Mesodermal cell (in vitro differentiated cells): Measurements from ENCODE around the gene CD72.
"Not testable (repeated sequence)": the region's sequence is repeated elsewhere in the genome, so short reads cannot be mapped to it uniquely, and the experiment has no call there.

Experiments
- H3K27ac ChIP-seq: 2 replicates; pipeline ENCODE4 v1.7.0; 2013; ENCODE audit warnings: mild to moderate bottlenecking, low read depth, low read length, moderate library complexity; ENCODE audit not compliant: severe bottlenecking
- H3K36me3 ChIP-seq: 2 replicates; pipeline ENCODE4 v1.7.1; 2013; ENCODE audit warnings: mild to moderate bottlenecking, low read length, moderate library complexity; ENCODE audit not compliant: control insufficient read depth, insufficient read depth
- H3K4me1 ChIP-seq: one replicate; pipeline ENCODE4 v1.7.1; 2013; ENCODE audit warnings: mild to moderate bottlenecking, low read length; ENCODE audit not compliant: insufficient read depth, control insufficient read depth, poor library complexity, severe bottlenecking
- H3K4me3 ChIP-seq: 2 replicates; pipeline ENCODE4 v1.7.0; 2013; ENCODE audit warnings: low read length, control low read depth, mild to moderate bottlenecking; ENCODE audit not compliant: insufficient read depth, poor library complexity, severe bottlenecking; ENCODE audit errors: extremely low read depth
- H3K9me3 ChIP-seq: 2 replicates; pipeline ENCODE4 v1.7.1; 2013; ENCODE audit warnings: mild to moderate bottlenecking, low read length, moderate library complexity; ENCODE audit not compliant: control insufficient read depth
- WGBS, 2 experiments: methylation state at CpG; one replicate each; pipeline ENCODE4 v1.1.5; 2013; ENCODE audit warnings: missing lambda C conversion rate in 2 of 2; ENCODE audit not compliant: insufficient coverage in 2 of 2; 5-methylcytosine and 5-hydroxymethylcytosine counted together

The CD72 gene

DNA sequence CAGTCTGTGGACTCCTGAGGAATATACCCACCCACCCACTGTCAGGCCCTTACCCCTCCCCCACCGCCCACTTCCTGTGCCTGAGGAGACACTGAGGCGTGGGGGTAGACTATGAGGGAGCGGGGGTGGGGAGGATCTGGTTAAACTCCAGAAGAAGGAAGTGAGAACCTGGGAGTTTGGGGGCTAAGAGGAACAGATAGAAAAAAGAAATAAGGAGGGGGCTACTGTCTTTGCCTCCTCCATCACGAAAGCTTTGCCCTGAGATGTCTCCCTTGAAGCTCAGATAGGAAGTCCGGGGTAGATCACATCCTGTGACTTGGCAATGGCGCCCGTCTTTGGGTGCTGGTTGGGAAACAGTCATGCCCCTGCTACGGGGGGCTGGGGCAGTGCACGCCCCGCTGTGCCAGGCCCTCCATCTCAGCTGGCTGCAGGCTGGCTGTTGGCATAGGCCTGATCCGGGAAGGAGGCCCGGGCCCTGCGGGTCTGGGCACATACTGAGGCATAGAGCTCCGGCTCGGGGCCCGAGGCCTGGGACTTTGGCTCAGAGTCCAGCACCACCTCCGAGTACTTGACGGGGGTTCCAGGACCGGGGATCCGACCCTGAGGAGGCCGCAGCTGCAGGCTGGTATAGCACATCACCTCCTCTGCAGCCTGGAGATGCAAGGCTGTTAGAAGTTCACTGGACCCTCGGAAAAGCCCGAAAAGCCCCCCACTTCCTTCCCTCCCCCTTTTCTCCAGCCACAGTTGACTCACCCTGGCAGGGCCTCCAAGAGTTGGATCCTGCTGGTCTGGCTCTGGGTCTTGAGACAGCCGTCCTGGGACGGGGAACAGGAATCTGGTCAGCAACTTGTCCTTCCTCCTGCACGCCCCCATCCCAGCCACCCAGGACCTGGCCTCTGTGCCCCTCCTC is 31.5 kb upstream of the CD72 start:
- H3K9me3 ChIP-seq = no peaks in the 10 kb centered on the region
- H3K4me1 ChIP-seq = peaks cover 17% of the 10 kb centered on the region
- no peak overlapping the region for H3K4me3 ChIP-seq
- WGBS, 2 experiments = 94 to 96% methylated on average over 24 of the region's 26 CpGs
- H3K36me3 ChIP-seq = no peaks in the 10 kb centered on the region
- H3K27ac ChIP-seq = no peak overlapping the region

GRCh38 chr9:35646533-35647265 is 28.5 kb upstream of the CD72 start:
- H3K9me3 ChIP-seq = no peaks in the 10 kb centered on the region
- 0 to 2% methylated on average over 36 to 47 of the region's 58 CpGs for WGBS, 2 experiments
- peak overlapping the region; percentile 66 for H3K27ac ChIP-seq
- peak overlapping the region; percentile 68 for H3K4me3 ChIP-seq
- no peaks in the 10 kb centered on the region for H3K36me3 ChIP-seq
- peaks cover 17% of the 10 kb centered on the region for H3K4me1 ChIP-seq

DNA sequence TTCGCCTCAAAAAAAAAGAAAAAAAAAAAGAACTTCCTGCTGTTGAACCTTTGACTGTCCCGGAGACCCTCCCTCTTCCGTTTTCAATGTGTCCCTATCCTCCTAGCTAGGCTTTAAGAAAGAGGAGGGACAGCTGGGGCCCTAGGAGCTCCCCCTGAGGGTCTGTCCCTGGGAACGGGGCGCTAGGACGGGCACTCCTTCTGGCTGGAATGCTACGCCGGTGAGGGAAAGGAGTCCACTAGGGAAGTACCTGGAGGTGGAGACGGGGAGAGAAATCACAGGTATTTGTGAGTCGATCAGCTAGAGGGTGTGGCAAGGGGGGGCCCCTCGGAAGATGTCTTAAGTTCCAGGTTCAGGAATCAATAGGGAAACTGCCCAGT is 27.9 kb upstream of the CD72 start:
- Histone ChIP-seq H3K4me1 (peaks cover 17% of the 10 kb centered on the region), H3K36me3 (no peaks in the 10 kb centered on the region), H3K4me3 (peak overlapping the region; percentile 68), H3K9me3 (no peaks in the 10 kb centered on the region), H3K27ac (peak overlapping the region; percentile 66)
- 3 to 10% methylated on average over 7 to 8 of the region's 11 CpGs for WGBS, 2 experiments

DNA sequence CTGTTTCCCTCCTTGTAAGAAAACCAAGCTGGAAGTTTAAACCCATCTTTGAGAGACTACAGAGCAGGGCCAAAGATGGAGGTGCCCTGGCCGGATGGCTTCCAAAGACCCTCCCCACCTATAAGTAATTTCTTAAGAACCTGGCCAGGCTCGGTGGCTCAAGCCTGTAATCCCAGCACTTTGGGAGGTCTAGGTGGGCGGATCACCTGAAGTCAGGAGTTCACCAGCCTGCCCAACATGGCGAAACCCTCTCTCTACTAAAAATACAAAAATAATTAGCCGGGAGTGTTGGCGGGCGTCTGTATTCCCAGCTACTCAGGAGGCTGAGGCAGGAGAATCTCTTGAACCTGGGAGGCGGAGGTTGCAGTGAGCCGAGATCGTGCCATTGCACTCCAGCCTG is 27.5 kb upstream of the CD72 start:
- H3K9me3 ChIP-seq, H3K36me3 ChIP-seq: not testable (repeated sequence)
- WGBS, 2 experiments = 52 to 76% methylated on average over 7 to 8 of the region's 10 CpGs
- H3K27ac ChIP-seq = peak overlapping the region; percentile 66
- H3K4me3 ChIP-seq = peak overlapping the region; percentile 68
- H3K4me1 ChIP-seq = peaks cover 17% of the 10 kb centered on the region

GRCh38 chr9:35643046-35643445 is 24.8 kb upstream of the CD72 start:
- Histone ChIP-seq H3K27ac (no peak overlapping the region), H3K4me3 (no peak overlapping the region), H3K36me3 (no peaks in the 10 kb centered on the region), H3K4me1 (no peaks in the 10 kb centered on the region), H3K9me3 (no peaks in the 10 kb centered on the region)
- 91 to 95% methylated on average over 8 to 12 of the region's 12 CpGs for WGBS, 2 experiments

- H3K4me1 ChIP-seq, H3K9me3 ChIP-seq, H3K27ac ChIP-seq, H3K36me3 ChIP-seq, H3K4me3 ChIP-seq: not testable (repeated sequence)
- no CpG with 5 or more reads among the region's 3 CpGs for WGBS, 2 experiments
Observed at GRCh38 chr9:35641478-35641877, 23.3 kb upstream of the CD72 start.

GRCh38 chr9:35640431-35640830 is 22.2 kb upstream of the CD72 start:
- H3K4me1 ChIP-seq, H3K9me3 ChIP-seq, H3K27ac ChIP-seq, H3K36me3 ChIP-seq, H3K4me3 ChIP-seq: not testable (repeated sequence)
- WGBS, 2 experiments = 96% methylated on average over 10 to 13 of the region's 15 CpGs

- no peaks in the 10 kb centered on the region for H3K4me1 ChIP-seq
- no peaks in the 10 kb centered on the region for H3K36me3 ChIP-seq
- no CpG with 5 or more reads among the region's 1 CpG for WGBS, 2 experiments
- H3K27ac ChIP-seq = no peak overlapping the region
- H3K4me3 ChIP-seq = no peak overlapping the region
- H3K9me3 ChIP-seq = no peaks in the 10 kb centered on the region
Observed at GRCh38 chr9:35639631-35640030, 21.4 kb upstream of the CD72 start.

DNA sequence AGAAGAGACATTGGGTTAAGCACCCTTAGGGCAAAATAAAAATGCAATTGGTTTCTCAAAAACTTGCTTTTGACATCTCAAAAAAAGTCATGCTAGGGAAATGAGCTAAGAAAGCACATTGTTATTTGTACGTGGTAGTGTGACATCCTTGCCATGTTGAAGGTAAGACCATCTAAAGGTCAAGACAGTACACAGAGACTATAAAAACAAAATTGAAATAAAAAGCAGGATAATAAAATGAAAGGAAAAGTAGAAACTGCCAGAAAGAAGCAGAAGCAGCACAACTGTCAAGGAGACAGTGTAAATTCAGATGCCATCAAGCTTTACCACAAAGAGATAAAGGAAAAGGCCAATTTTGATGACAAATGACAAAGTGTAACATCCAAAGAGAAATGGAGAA is 21.0 kb upstream of the CD72 start:
- not testable (repeated sequence) for H3K27ac ChIP-seq, H3K36me3 ChIP-seq, H3K4me3 ChIP-seq, H3K4me1 ChIP-seq, H3K9me3 ChIP-seq
- WGBS, 2 experiments = no CpG with 5 or more reads among the region's 1 CpG

GRCh38 chr9:35638751-35639150 is 20.5 kb upstream of the CD72 start:
- H3K27ac ChIP-seq, H3K36me3 ChIP-seq, H3K9me3 ChIP-seq, H3K4me3 ChIP-seq, H3K4me1 ChIP-seq: not testable (repeated sequence)
- WGBS, 2 experiments = 78 to 89% methylated on average over 3 of the region's 8 CpGs

DNA sequence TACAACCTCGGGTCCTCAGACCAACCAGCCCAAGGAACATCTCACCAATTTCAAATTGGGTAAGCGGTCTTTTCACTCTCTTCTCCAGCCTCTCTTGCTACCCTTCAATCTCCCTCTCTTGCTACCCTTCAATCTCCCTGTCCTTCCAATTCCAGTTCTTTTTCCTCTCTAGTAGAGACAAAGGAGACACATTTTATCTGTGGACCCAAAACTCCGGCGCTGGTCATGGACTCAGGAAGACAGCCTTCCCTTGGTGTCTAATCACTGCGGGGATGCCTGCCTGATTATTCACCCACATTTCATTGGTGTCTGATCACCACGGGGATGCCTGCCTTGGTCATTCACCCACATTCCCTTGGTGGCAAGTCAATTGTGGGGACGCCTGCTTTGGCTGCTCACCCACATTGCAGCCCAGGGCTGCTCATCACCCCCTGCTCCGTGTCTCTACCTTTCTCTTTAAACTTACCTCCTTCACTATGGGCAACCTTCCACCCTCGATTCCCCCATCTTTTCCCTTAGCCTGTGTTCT is 19.3 kb upstream of the CD72 start:
- not testable (repeated sequence) for H3K36me3 ChIP-seq, H3K9me3 ChIP-seq, H3K4me1 ChIP-seq, H3K27ac ChIP-seq, H3K4me3 ChIP-seq
- WGBS, 2 experiments = 87 to 94% methylated on average over 5 to 9 of the region's 9 CpGs
